GM19239 (cell line): ENCODE results near the gene PIK3C3.

Source experiments
- DNase-seq: peaks from one replicate; pipeline ENCODE4 v3.0.0; 2011; ENCODE audit warnings: low spot score; ENCODE audit not compliant: insufficient read length
- FAIRE-seq: peaks from 2 replicates; lab custom pipeline; 2011; peaks lifted over from hg19 to GRCh38; lab: Jason Lieb, UNC

PIK3C3 gene

GRCh38 chr18:41959045-41959444, 4.0 kb downstream of the PIK3C3 start:
- no peak for FAIRE-seq
- DNase-seq = no peak

GRCh38 chr18:41965634-41966255, 10.7 kb downstream of the PIK3C3 start:
- FAIRE-seq = no peak
- DNase-seq = no peak

GRCh38 chr18:41966943-41967342, 11.9 kb downstream of the PIK3C3 start:
- FAIRE-seq (no peak), DNase-seq (no peak)

GRCh38 chr18:41967680-41968079, 12.6 kb downstream of the PIK3C3 start:
- no peak for DNase-seq
- no peak for FAIRE-seq

GRCh38 chr18:41969881-41970280, 14.8 kb downstream of the PIK3C3 start:
- no peak for DNase-seq
- FAIRE-seq = no peak

GRCh38 chr18:41972067-41972925, 17.3 kb downstream of the PIK3C3 start:
- peak; percentile 64 for FAIRE-seq
- DNase-seq = no peak

GRCh38 chr18:41973983-41974382, 18.9 kb downstream of the PIK3C3 start:
- FAIRE-seq (peak; percentile 86), DNase-seq (no peak)

- FAIRE-seq (peak; percentile 84), DNase-seq (no peak)
These were observed 19.8 kb downstream of the PIK3C3 start for GRCh38 chr18:41974796-41975201.

GRCh38 chr18:41975284-41975683, 20.2 kb downstream of the PIK3C3 start:
- FAIRE-seq (no peak), DNase-seq (no peak)

GRCh38 chr18:41977233-41977632, 22.2 kb downstream of the PIK3C3 start:
- FAIRE-seq = no peak
- no peak for DNase-seq

- DNase-seq (no peak), FAIRE-seq (peak; percentile 73)
These were observed 28.1 kb downstream of the PIK3C3 start for GRCh38 chr18:41982942-41983660.

- FAIRE-seq (no peak), DNase-seq (no peak)
These were observed 30.9 kb downstream of the PIK3C3 start for GRCh38 chr18:41985914-41986313.

GRCh38 chr18:41989508-41989907, 34.5 kb downstream of the PIK3C3 start:
- no peak for FAIRE-seq
- no peak for DNase-seq

GRCh38 chr18:41992066-41992465, 37.0 kb downstream of the PIK3C3 start:
- DNase-seq (no peak), FAIRE-seq (peak; percentile 14)

GRCh38 chr18:41992703-41993102, 37.7 kb downstream of the PIK3C3 start:
- FAIRE-seq = no peak
- DNase-seq = no peak

- no peak for FAIRE-seq
- DNase-seq = no peak
These were observed 38.1 kb downstream of the PIK3C3 start for GRCh38 chr18:41993151-41993550.

GRCh38 chr18:41996020-41996419, 41.0 kb downstream of the PIK3C3 start:
- FAIRE-seq (no peak), DNase-seq (no peak)

- FAIRE-seq = no peak
- no peak for DNase-seq
These were observed 44.7 kb downstream of the PIK3C3 start for GRCh38 chr18:41999751-42000150.

- DNase-seq = no peak
- FAIRE-seq = no peak
These were observed 46.8 kb downstream of the PIK3C3 start for GRCh38 chr18:42001801-42002200.

- no peak for DNase-seq
- no peak for FAIRE-seq
These were observed 49.6 kb downstream of the PIK3C3 start for GRCh38 chr18:42004653-42005052.

- DNase-seq = no peak
- no peak for FAIRE-seq
These were observed 50.7 kb downstream of the PIK3C3 start for GRCh38 chr18:42005782-42006181.
